ENCODE measurements around the gene ZNF787.

GRCh38 chr19:56103027-56103614 is 18.0 kb downstream of the ZNF787 start:
- TF ChIP-seq POLR2A (IDR thresholded peaks at IDR 0.05; ENCODE audit: low read length) (no peak), GATA1 (IDR thresholded peaks at IDR 0.05; ENCODE audit: low read depth, low read length) (no peak)

Data from erythroblast (primary cell).